Measurements from ENCODE around the gene TMEM123. TPM values are rescaled to one million over a fixed set of nuclear protein-coding genes. Genes with fewer than 3 reads are reported as not detected.
A peak's percentile ranks its signal among the peaks of the same experiment; 100 is the strongest.

TMEM123 gene
- total and polyA plus RNA-seq, 10 donors, result 51.3 to 184 (median 146) TPM

DNA sequence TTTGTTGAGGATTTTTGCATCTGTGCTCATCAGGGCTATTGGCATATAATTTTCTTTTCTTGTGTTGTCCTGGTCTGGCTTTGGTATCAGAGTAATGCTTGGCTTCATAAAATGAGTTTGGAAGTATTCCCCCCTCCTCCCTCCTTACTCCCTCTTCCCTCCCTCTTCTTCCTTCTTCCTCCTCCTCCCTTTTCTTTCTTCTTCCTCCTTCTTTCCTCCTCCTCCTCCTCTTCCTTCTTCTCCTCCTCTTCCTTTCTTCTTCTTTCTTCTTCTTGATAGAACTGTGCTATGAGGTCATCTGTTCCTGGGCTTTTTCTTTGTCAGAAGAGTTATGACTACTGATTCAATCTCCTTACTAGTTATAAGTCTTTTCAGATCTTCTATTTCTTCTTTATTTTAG is 95.4 kb downstream of the TMEM123 start:
- Histone ChIP-seq H3K9me3 (peaks cover 0 to 17% (median 6%) of the 10 kb centered on the region in 8 donors), H3K27me3 (replicated peaks in 1 of 7) (no peaks in the 10 kb centered on the region), H3K27ac (no peak overlapping the region), H3K4me1 (peaks cover 6 to 44% (median 13%) of the 10 kb centered on the region in 6 donors), H3K4me3 (no peak overlapping the region), H3K36me3 (peaks cover 3 to 82% (median 32%) of the 10 kb centered on the region in 6 donors)
- DNase-seq, result no peak
- intact Hi-C loops (cut with DNase I; ENCODE audit: low total_unique reads), result no loop called here
- TF ChIP-seq POLR2AphosphoS5 (IDR thresholded peaks at IDR 0.05) (no peak), POLR2A (IDR thresholded peaks at IDR 0.05) (no peak)
- TF ChIP-seq, protein P1, sequence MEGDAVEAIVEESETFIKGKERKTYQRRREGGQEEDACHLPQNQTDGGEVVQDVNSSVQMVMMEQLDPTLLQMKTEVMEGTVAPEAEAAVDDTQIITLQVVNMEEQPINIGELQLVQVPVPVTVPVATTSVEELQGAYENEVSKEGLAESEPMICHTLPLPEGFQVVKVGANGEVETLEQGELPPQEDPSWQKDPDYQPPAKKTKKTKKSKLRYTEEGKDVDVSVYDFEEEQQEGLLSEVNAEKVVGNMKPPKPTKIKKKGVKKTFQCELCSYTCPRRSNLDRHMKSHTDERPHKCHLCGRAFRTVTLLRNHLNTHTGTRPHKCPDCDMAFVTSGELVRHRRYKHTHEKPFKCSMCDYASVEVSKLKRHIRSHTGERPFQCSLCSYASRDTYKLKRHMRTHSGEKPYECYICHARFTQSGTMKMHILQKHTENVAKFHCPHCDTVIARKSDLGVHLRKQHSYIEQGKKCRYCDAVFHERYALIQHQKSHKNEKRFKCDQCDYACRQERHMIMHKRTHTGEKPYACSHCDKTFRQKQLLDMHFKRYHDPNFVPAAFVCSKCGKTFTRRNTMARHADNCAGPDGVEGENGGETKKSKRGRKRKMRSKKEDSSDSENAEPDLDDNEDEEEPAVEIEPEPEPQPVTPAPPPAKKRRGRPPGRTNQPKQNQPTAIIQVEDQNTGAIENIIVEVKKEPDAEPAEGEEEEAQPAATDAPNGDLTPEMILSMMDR (IDR thresholded peaks at IDR 0.05 in 8 of 11, conservative IDR thresholded peaks at IDR 0.05 in 3 of 11), result no peak

DNA sequence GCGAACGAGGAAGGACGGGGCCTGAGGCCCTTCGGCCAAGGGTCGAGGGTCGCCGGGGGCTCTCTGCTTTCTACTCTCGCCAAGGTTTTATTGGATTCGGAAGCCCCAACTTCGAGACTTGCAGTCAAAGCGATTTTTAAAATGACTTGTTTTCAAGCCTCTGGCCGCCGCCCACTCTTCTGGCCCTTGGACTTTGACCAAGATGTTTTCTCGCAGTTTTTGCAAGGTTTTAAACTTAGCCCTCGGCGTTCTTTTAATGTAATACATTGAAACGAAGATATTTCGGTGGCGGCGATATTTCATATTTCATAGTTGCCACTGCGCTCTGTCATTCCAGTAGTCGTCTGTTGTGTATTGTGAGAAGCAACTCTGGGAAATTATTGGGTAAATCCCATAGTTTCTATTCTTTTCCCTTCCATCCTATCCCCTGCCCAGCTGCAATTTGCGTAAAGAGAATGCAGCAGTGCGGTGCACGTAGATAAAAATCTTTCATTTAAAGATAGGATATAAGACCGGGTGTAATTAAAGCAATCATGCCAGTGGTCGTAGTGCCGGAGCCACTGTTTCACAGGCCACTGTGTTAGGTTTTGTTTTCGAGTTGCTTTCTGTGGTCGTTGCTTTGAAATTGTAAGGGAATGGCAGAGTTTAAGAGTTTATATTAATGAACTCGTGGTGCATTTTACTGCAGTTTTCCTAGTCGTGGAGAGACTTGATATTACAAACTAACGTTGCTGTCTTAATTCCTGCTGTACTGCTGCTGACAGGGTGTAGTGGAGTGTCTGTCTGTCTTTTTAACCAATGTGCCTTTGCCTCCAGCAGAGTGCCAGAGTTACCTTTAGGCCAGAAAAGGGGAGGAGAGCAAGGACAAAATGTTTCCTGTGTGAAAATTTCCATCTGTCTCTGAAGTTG is 104.8 kb downstream of the TMEM123 start:
- 0 to 1% (median 0%) methylated on average over 32 to 33 of the region's 33 CpGs for WGBS, 5 donors
- TF ChIP-seq POLR2AphosphoS5 (IDR thresholded peaks at IDR 0.05) (no peak), POLR2A (IDR thresholded peaks at IDR 0.05) (no peak)
- TF ChIP-seq, protein P1 (IDR thresholded peaks at IDR 0.05 in 8 of 11, conservative IDR thresholded peaks at IDR 0.05 in 3 of 11), result no peak
- H3K4me3 ChIP-seq, result peak overlapping the region; percentile 65 to 75 (median 70)

DNA sequence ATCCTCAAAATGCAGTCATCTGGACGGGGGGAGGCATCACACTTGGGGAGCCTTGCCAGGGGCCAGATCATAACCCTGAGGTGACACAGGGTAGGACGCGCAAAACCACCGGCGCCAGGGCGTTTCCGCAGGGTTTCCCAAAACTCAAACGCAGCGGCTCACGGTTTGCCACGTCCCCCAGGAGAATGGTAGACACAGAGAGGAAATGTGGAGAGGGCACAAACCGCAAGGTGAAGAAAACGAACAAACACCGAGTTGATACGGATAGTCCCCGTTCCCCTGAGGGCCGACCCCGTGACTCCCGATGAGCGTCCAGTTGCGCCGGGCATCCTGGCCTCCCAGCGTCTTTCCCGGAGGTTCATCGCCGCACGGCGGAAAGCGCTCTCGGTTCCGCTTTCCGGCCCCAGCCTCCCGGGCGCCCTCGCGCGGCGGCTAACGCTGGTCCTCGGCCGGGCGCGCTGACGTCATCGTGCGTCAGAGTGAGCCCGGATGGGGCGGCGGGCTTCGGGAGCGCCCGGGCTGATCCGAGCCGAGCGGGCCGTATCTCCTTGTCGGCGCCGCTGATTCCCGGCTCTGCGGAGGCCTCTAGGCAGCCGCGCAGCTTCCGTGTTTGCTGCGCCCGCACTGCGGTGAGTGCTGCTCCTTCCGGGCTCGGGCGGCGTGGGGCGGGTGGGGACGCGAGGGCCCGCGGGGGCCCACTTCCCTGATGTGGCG is 105.7 kb downstream of the TMEM123 start, which contains the start of gene BIRC2:
Gene BIRC2 (plus strand): TSS at position 467 of the 714 bp plus-strand sequence. CDS start 2,641 bp downstream, outside the sequence.
- peak in 2 of 3 donors; percentile 51 to 76 for TF ChIP-seq POLR2A (IDR thresholded peaks at IDR 0.05)
- TF ChIP-seq, protein P1 (IDR thresholded peaks at IDR 0.05 in 8 of 11, conservative IDR thresholded peaks at IDR 0.05 in 3 of 11), result peak in 10 of 11 experiments; percentile 77 to 96 (median 88)
- peak; percentile 94 to 98 (median 96) for TF ChIP-seq POLR2AphosphoS5 (IDR thresholded peaks at IDR 0.05)
- WGBS, 5 donors, result 0 to 1% (median 0%) methylated on average over 17 to 77 of the region's 77 CpGs
- H3K4me3 ChIP-seq, result peak within 1 kb of the TSS; percentile 65 to 75 (median 70)
- peak; percentile 99 for DNase-seq
- H3K36me3 ChIP-seq, result peaks cover 0 to 26% (median 8%) of the 10 kb centered on the region in 6 donors
- H3K27ac ChIP-seq, result peak within 1 kb of the TSS; percentile 96 to 100 (median 98)
- H3K27me3 ChIP-seq (replicated peaks in 1 of 7), result no peaks in the 10 kb centered on the region
- H3K9me3 ChIP-seq, result no peaks in the 10 kb centered on the region
- H3K4me1 ChIP-seq, result peaks cover 17 to 69% (median 37%) of the 10 kb centered on the region in 6 donors
- intact Hi-C loops (cut with DNase I; ENCODE audit: low total_unique reads), result no loop called here

More for the DNA sequence above, 104.8 kb downstream of the TMEM123 start:
- no peaks in the 10 kb centered on the region for H3K27me3 ChIP-seq (replicated peaks in 1 of 7)
- no peak for DNase-seq
- intact Hi-C loops (cut with DNase I; ENCODE audit: low total_unique reads), result no loop called here
- peak overlapping the region; percentile 96 to 100 (median 98) for H3K27ac ChIP-seq
- H3K4me1 ChIP-seq, result peaks cover 17 to 67% (median 36%) of the 10 kb centered on the region in 6 donors
- peaks cover 0 to 34% (median 13%) of the 10 kb centered on the region in 6 donors for H3K36me3 ChIP-seq
- no peaks in the 10 kb centered on the region for H3K9me3 ChIP-seq

Data from spleen (tissue), 11 donors.